Small intestine (tissue), 16 donors: ENCODE data around the gene FEN1. TPM values are rescaled to one million over a fixed set of nuclear protein-coding genes. Genes with fewer than 3 reads are reported as not detected.

Experiments used
- DNase-seq, 2 donors: peaks; one replicate each; pipeline versions ENCODE4 v3.0.0 to v3.0.0-alpha.2; 2013
- FAIRE-seq: peaks from 2 replicates; lab custom pipeline; 2012; peaks lifted over from hg19 to GRCh38; lab: Jason Lieb, UNC
- H3K27ac ChIP-seq, 3 donors: one replicate each; pipeline ENCODE4 v1.5.1; 2013; ENCODE audit warnings: low read length in 2 of 3, mild to moderate bottlenecking in 2 of 3, control low read depth in 1 of 3, inconsistent platforms in 1 of 3, low read depth in 1 of 3, moderate library complexity in 1 of 3
- H3K27me3 ChIP-seq, 3 donors: one replicate each; pipeline ENCODE4 v1.6.1; 2013; ENCODE audit warnings: low read length in 3 of 3, inconsistent platforms in 1 of 3; ENCODE audit not compliant: control insufficient read depth in 3 of 3, insufficient read depth in 3 of 3
- H3K36me3 ChIP-seq, 3 donors: one replicate each; pipeline ENCODE4 v1.6.1; 2013; ENCODE audit warnings: low read length in 3 of 3, inconsistent platforms in 1 of 3, low read depth in 1 of 3, mild to moderate bottlenecking in 1 of 3, moderate library complexity in 1 of 3; ENCODE audit not compliant: control insufficient read depth in 3 of 3, insufficient read depth in 2 of 3
- H3K4me1 ChIP-seq, 3 donors: one replicate each; pipeline ENCODE4 v1.6.1; 2013; ENCODE audit warnings: low read length in 2 of 3, inconsistent platforms in 1 of 3, low read depth in 1 of 3, mild to moderate bottlenecking in 1 of 3, moderate library complexity in 1 of 3; ENCODE audit not compliant: control insufficient read depth in 3 of 3, insufficient read depth in 2 of 3
- H3K4me3 ChIP-seq, 3 donors: one replicate each; pipeline ENCODE4 v1.5.1; 2013; ENCODE audit warnings: low read length in 3 of 3, control low read depth in 1 of 3, inconsistent platforms in 1 of 3, low read depth in 1 of 3, mild to moderate bottlenecking in 1 of 3, moderate library complexity in 1 of 3
- H3K9me3 ChIP-seq, 2 donors: one replicate each; pipeline ENCODE4 v1.6.1; 2013; ENCODE audit warnings: low read depth in 1 of 2, low read length in 1 of 2; ENCODE audit not compliant: control insufficient read depth in 2 of 2, insufficient read depth in 1 of 2
- WGBS, 3 donors: extraction: QIAGEN DNeasy Blood & Tissue Kit; methylation state at CpG; one replicate each; pipeline ENCODE4 v1.1.7; 2013; 5-methylcytosine and 5-hydroxymethylcytosine counted together
- long read RNA-seq, 10 donors: transcript quantifications; one replicate each; lab custom pipeline, GENCODE V29; 2026
- polyA plus RNA-seq, 4 donors: library from polyadenylated mRNA; stranded (reverse) in 3 of 4; unstranded in 1 of 4; fragments of 200-250 nt in 3 of 4; fragments of 120-200 nt in 1 of 4; gene quantifications; one replicate each; pipeline versions ENCODE4 v1.2.1 to v1.2.3, GENCODE V29; 2013
- donor health status: healthy with polysubstance abuse.
- donor health status: control.
- donor health status: control.
- donor health status: Bipolar disorder and iron deficiency.
- donor health status: healthy.

The FEN1 gene, protein sequence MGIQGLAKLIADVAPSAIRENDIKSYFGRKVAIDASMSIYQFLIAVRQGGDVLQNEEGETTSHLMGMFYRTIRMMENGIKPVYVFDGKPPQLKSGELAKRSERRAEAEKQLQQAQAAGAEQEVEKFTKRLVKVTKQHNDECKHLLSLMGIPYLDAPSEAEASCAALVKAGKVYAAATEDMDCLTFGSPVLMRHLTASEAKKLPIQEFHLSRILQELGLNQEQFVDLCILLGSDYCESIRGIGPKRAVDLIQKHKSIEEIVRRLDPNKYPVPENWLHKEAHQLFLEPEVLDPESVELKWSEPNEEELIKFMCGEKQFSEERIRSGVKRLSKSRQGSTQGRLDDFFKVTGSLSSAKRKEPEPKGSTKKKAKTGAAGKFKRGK
- polyA plus RNA-seq: 10 to 100 TPM in 2 of 4 donors, 1 to 10 TPM in 2; 5.8 to 32.1 (median 14.5) TPM
- long read RNA-seq, donor 1, transcript FEN1-201 (2 exons, 2,296 nt): major isoform, 30 of 62 reads
- long read RNA-seq, donor 1, partial matches to known transcripts: 32 of 62 reads
- long read RNA-seq, donor 1, other reads (novel, unspliced or antisense): 0 of 62 reads
- long read RNA-seq, donor 2, transcript FEN1-201 (2 exons, 2,296 nt): major isoform, 8 of 8 reads
- long read RNA-seq, donor 2, partial matches to known transcripts: 0 of 8 reads
- long read RNA-seq, donor 2, other reads (novel, unspliced or antisense): 0 of 8 reads
- long read RNA-seq, donor 3, transcript FEN1-201 (2 exons, 2,296 nt): major isoform, 11 of 29 reads
- long read RNA-seq, donor 3, partial matches to known transcripts: 18 of 29 reads
- long read RNA-seq, donor 3, other reads (novel, unspliced or antisense): 0 of 29 reads
- long read RNA-seq, donor 4: 0 reads
- long read RNA-seq, donor 5, partial matches to known transcripts: 0 of 1 reads
- long read RNA-seq, donor 5, other reads (novel, unspliced or antisense): 0 of 1 reads
- long read RNA-seq, donor 6, transcript FEN1-201 (2 exons, 2,296 nt): major isoform, 7 of 7 reads
- long read RNA-seq, donor 6, partial matches to known transcripts: 0 of 7 reads
- long read RNA-seq, donor 6, other reads (novel, unspliced or antisense): 0 of 7 reads
- long read RNA-seq, donor 7: 0 reads
- long read RNA-seq, donor 8: 0 reads
- long read RNA-seq, donor 9, partial matches to known transcripts: 0 of 1 reads
- long read RNA-seq, donor 9, other reads (novel, unspliced or antisense): 0 of 1 reads
- long read RNA-seq, donor 10, transcript FEN1-201 (2 exons, 2,296 nt): major isoform, 13 of 13 reads
- long read RNA-seq, donor 10, partial matches to known transcripts: 0 of 13 reads
- long read RNA-seq, donor 10, other reads (novel, unspliced or antisense): 0 of 13 reads

- H3K27me3 ChIP-seq: no peaks in the 10 kb centered on the region
- FAIRE-seq: no peak
- peak; percentile 92 to 97 for DNase-seq
- H3K9me3 ChIP-seq: no peaks in the 10 kb centered on the region
- H3K4me1 ChIP-seq: peaks cover 0 to 17% (median 0%) of the 10 kb centered on the region in 3 donors
- WGBS, 3 donors: 0% methylated on average over 53 to 61 of the region's 61 CpGs
- peak within 1 kb of the TSS; percentile 72 to 99 (median 96) for H3K27ac ChIP-seq
- peak within 1 kb of the TSS; percentile 56 to 81 (median 80) for H3K4me3 ChIP-seq
- peaks cover 2 to 48% (median 5%) of the 10 kb centered on the region in 3 donors for H3K36me3 ChIP-seq
These were observed at the start of gene FEN1, which contains the start of gene TMEM258 for GRCh38 chr11:61792310-61793082. Gene FEN1, plus strand, starts transcription at chr11:61792911. Its CDS starts 2,451 bp downstream, at chr11:61795362. Gene TMEM258, minus strand, starts transcription at chr11:61792599. Its CDS starts 41 bp downstream, at chr11:61792558.

DNA sequence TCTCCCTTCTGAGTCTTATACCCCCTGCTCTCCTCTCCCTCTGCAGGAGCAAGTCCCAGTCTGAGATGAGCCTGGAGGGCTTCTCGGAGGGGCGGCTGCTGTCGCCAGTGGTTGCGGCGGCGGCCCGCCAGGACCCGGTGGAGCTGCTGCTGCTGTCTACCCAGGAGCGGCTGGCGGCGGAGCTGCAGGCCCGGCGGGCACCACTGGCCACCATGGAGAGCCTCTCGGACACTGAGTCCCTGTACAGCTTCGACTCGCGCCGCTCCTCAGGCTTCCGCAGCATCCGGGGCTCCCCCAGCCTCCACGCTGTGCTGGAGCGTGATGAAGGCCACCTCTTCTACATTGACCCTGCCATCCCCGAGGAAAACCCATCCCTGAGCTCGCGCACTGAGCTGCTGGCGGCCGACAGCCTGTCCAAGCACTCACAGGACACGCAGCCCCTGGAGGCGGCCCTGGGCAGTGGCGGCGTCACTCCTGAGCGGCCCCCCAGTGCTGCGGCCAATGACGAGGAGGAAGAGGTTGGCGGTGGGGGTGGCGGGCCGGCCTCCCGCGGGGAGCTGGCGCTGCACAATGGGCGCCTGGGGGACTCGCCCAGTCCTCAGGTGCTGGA lies 49.1 kb upstream of the FEN1 start:
- WGBS, 3 donors: 92 to 93% (median 93%) methylated on average over 36 to 42 of the region's 42 CpGs
- Histone ChIP-seq H3K27me3 (no peaks in the 10 kb centered on the region), H3K36me3 (peaks cover 0 to 73% (median 4%) of the 10 kb centered on the region in 3 donors), H3K27ac (no peak overlapping the region), H3K4me1 (peaks cover 0 to 14% (median 0%) of the 10 kb centered on the region in 3 donors), H3K4me3 (no peak overlapping the region), H3K9me3 (no peaks in the 10 kb centered on the region)
- FAIRE-seq (no peak), DNase-seq (no peak)

DNA sequence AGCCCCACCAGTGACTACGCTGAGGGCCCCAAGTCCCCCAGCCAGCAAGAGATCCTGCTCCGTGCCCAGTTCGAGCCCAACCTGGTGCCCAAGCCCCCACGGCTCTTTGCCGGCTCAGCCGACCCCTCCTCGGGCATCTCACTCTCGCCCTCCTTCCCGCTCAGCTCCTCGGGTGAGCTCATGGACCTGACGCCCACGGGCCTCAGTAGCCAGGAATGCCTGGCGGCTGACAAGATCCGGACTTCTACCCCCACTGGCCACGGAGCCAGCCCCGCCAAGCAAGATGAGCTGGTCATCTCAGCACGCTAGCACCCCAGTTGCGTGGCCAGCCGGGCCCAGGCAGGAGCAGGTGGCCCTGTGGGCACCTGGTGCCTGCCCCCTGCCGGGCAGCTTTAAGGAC lies 48.5 kb upstream of the FEN1 start:
- no peaks in the 10 kb centered on the region for H3K27me3 ChIP-seq
- WGBS, 3 donors: 85 to 91% (median 89%) methylated on average over 20 of the region's 20 CpGs
- no peak overlapping the region for H3K27ac ChIP-seq
- H3K9me3 ChIP-seq: no peaks in the 10 kb centered on the region
- no peak for FAIRE-seq
- no peak for DNase-seq
- no peak overlapping the region for H3K4me3 ChIP-seq
- peaks cover 0 to 14% (median 0%) of the 10 kb centered on the region in 3 donors for H3K4me1 ChIP-seq
- peaks cover 0 to 68% (median 4%) of the 10 kb centered on the region in 3 donors for H3K36me3 ChIP-seq

DNA sequence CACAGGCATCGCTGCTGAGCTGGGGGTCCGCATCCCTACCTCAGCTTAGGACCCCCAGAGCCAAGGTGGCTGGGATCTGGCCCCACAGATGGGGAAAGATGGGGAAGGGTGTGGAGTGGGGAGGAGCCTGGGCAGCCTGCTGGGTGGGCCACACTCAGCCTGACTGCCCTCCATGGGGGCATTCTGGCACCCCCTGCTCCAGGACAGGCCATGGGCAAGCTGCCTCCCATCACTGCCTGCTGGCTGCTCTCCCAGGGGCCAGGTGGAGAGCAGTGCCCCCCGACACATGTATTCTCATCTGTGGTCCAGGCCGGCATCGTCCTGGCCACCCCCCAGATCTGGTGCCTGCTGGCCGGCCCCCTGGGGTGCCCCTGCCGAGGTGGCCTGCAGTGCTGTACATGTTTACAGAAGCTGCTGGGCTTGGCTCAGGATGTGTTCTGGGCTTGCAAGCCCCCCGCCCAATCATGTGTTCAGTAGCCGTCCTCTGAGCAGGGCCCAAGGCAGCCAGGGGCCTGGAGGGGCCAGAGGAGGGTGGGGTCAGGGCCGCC lies 48.0 kb upstream of the FEN1 start:
- H3K27me3 ChIP-seq: no peaks in the 10 kb centered on the region
- H3K4me1 ChIP-seq: peaks cover 0 to 17% (median 0%) of the 10 kb centered on the region in 3 donors
- H3K9me3 ChIP-seq: no peaks in the 10 kb centered on the region
- no peak for FAIRE-seq
- WGBS, 3 donors: 79 to 96% (median 87%) methylated on average over 6 to 10 of the region's 10 CpGs
- H3K4me3 ChIP-seq: no peak overlapping the region
- no peak for DNase-seq
- no peak overlapping the region for H3K27ac ChIP-seq
- peaks cover 0 to 63% (median 4%) of the 10 kb centered on the region in 3 donors for H3K36me3 ChIP-seq

DNA sequence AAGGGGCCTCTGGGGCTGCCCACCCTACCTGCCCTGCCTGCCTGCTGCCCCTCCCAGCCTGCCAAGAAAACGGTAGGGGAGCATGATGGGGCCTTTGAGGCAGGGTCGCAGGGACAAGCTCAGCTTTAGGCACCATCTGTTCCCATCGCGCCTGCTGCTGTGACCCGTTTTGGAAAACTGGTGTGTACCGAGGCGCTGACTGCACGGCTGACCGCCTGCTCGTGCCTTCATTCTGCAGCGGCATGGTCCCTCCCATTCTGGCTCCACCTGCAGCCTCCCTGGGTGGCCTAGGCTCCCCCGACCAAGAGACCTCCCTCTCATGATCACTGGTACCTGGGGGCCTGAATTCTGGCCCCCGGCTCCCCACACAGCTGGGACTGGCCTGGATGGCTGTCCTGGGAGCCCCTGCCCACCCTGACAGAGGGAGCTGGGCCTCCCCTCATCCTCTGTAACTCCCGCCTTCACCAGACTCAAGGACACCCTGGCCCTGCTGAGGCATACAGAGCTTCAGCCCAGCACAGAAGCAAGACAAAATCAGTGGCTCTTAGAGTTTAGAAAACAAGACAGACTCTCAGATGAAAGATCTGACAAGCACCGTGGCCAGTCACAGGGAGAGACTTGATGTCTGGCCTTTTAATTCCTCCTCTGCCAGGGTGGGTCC lies 46.8 kb upstream of the FEN1 start:
- whole genome bisulfite sequencing, 3 donors: 71 to 77% (median 72%) methylated on average over 15 of the region's 15 CpGs
- Histone ChIP-seq H3K36me3 (peaks cover 0 to 51% (median 4%) of the 10 kb centered on the region in 3 donors), H3K4me1 (peaks cover 0 to 21% (median 0%) of the 10 kb centered on the region in 3 donors), H3K4me3 (no peak overlapping the region), H3K9me3 (no peaks in the 10 kb centered on the region), H3K27ac (no peak overlapping the region), H3K27me3 (no peaks in the 10 kb centered on the region)
- FAIRE-seq (no peak), DNase-seq (no peak)

- WGBS, 3 donors: 72 to 77% (median 76%) methylated on average over 19 of the region's 19 CpGs
- DNase-seq (no peak), FAIRE-seq (no peak)
- Histone ChIP-seq H3K4me3 (no peak overlapping the region), H3K36me3 (peaks cover 0 to 44% (median 4%) of the 10 kb centered on the region in 3 donors), H3K4me1 (peaks cover 0 to 21% (median 0%) of the 10 kb centered on the region in 3 donors), H3K27ac (no peak overlapping the region), H3K9me3 (no peaks in the 10 kb centered on the region), H3K27me3 (no peaks in the 10 kb centered on the region)
These were observed 46.1 kb upstream of the FEN1 start for GRCh38 chr11:61746442-61747191.
